Activated naive CD4-positive, alpha-beta T cell treated with Interleukin-2 at 50 U/mL for 16 hours (primary cell): ENCODE data around the gene ELFN1.

Experiments
- DNase-seq: peaks from one replicate; pipeline ENCODE4 v3.0.0-alpha.2; 2020

Gene ELFN1

DNA sequence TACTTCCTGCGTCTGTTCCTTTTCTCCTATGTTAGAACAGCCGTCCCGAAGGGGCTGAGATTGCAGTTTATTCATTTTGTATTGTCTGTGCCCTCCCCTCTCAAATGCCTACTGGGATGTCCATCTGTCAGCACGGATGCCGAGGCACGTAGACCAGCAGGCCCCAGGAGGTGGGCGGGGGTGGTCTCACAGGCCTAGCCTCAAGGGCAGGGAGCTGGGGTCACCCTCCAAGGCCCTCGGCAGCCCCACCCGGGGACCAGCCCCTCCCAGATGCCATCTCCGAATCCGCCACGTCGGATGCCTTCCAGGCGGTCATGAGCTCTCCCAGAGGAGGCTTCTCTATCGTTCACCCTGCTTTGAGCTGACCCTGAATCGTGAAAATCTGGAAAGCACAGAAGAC, 59.7 kb downstream of the ELFN1 start:
- DNase-seq: no peak

DNA sequence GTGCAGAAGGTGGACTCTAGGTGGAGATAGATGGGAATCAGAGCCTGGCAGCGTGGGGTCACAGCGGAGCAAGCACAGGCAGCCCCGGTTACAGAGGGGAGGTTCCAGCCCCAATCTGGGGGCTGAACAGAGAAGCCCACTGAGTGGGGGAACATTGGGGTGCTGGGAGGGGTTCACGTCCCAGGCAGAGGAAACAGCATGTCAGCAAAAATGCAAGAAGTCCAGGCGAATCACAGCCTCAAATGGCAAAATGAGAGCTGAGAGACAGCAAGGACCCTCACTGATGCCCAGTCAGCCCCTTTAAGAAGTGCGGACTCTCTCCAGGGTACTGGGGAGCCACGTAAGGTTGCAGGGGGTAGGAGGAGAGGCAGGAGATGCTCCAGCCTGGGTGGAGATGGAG, 62.0 kb downstream of the ELFN1 start:
- no peak for DNase-seq

DNA sequence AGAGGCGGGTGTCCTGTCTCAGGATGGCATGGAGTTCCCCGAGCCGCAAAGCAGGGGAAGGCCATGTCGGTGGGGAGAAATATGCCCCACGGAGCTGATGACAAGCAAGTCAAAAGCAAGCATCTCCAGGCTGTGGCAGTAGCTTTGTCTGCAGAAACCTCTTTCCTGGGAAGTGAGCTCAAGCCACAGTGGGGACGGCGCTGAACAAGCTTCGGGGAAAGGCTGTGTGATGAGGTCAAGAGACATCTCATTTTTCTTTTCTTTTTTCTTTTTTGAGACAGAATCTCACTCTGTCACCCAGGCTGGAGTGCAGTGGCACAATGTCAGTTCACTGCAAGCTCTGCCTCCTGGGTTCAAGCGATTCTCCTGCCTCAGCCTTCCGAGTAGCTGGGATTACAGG, 62.6 kb downstream of the ELFN1 start:
- DNase-seq: no peak

DNA sequence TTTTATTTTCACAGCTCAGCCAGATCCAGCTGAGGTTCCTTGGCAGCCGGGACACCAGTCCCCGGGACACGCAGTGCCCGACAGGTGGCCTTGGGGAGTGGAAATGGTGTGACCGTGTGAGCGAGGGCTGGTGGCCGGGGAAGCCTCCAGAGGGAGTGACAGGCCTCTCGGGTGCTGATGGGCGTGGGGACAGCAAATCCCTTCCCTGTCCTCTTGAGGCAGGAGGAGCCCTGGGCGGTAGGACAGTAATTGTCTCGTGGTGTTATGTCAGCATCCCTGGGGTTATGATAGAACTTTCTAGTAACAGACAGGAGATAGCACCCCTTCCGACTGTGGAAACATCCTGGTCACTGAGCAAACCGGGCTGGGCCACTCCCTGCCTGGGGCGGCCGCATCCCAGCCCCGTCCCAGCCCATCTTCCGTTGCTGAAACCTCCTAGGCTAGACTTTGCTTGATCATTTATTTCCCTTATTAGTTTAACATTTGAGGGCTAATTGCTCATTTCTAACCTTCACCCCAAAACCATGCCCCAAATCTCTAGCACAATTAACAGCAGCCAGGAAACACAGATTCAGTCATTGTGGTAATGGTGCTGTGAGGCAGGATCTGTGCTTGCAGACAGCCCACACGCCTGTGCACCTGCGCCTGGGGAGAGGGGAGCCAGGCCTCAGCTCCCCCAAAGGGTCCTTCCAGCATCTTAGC, 63.3 kb downstream of the ELFN1 start:
- no peak for DNase-seq

DNA sequence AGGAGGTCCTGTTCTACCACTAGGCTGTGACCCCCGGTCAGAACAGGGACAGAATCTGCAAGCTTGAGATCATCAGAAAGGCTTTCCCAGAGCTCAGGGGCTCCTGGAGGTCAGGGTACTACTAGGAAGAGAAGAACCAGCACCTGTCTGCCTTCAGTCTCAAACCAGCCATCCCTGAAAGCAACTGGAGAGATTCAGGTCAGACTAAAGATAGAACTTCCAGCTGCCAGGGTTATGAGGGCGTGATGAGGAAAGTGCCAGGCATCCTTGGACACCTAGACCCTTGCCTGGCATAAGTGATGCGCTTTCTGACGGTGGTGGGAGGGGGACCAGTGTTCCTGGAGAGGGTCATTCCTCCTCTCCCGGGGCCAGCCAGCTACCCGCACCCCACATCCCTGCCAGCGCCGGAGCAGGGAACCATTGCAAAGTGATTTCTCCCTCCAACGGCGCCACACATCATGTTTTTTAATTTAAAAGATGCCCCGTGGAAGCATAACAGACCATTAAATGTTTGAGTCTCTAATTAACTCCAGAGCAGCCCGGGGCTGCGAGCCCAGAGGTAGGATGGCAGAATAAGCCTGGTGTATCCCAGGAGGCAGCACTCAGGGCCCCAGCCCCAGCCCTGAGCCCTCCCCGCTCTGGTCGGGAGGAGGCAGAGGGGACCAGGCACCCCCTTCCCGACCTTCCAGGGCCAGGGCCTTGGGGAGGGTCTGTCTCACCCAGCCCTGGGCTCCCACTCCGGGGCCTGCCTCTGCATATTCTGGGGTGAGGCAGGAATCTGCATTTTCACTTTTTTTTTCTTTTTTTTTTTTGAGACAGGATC, 64.0 kb downstream of the ELFN1 start:
- no peak for DNase-seq

DNA sequence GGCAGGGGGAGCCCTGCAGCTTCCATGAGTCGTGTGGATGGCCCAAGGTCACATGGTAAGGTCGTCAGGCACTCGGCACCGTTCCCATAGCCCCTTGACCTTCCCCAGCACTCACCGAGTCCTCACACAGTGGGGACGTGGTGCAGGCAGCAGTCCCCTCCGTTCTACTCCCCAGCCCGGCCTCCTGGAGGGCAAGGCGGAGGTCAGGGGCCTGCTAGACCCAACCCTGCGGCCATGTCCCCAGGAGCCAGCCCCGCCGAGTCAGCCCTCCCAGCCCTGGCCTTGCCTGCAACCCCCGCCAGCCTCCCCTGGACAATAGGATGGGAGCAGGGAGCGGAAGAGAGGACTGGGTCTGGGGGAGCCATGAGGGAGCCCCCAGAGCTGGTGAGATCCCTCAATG, 65.2 kb downstream of the ELFN1 start:
- DNase-seq: no peak

DNA sequence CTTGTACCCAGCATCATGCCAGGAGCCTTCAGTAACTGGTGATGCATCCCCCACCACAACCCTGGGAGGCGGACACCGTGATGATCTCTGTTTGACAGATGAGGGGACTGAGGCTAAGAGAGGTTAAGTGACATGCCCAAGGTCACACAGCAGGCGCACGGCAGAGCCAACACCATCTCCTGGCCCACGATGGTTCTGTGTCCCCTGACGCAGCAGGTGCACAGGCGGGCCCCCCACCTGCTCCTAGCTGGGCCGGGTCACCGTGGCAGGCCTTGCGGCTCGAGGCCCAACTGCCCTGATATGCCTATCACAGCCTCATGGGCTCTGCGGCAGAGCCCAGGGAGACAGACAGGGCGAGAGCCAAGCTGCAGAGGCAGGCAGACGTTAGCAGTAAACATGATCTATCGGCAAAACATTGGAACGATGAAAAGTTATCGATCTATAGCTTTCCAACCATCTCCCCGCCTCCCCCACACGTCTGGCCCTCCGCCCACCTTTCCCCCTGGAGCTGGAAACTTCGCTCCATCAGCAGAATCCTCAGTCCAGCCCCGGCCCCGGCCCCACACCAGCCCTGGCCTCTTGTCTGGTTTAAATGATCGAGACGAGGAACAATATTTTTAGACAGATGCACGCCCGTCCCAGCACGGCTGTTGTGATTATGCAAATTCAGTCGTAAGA, 65.9 kb downstream of the ELFN1 start:
- DNase-seq: no peak

DNA sequence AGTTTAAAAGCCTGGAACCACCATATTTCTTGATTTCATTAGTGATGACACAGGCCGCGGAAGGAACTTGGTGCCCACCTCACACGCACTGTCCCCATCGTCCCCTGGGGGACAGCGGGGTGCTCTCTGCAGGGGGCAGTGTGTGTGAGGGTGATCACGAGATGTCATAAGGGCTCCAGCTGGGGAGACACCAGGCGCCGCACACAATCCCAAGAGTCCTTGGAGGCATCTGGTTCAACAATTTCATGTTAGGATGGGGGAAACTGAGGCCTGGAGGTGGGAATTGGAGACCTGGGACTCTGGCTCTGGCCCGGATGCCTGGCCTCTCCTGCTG, 66.4 kb downstream of the ELFN1 start:
- DNase-seq: no peak

DNA sequence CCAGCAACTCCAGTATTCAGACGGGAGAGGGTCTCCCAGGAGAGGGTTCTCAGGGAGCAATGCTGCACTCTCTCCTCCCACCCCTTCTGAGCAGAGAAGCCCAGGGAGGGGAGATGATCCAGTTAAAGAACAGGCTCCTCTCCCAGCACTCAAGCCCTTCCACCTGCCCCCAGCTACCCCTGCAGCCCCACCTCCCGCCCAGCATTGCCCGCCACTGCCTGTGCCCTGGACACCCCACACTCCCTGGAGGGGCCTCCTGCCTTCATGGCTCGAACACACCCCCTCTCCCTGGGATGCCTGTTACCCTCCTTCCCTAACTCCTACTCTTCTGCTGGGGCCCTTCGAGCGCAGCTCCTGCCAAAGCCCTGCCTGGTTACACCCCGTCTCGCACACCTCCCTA, 66.8 kb downstream of the ELFN1 start:
- DNase-seq: no peak

DNA sequence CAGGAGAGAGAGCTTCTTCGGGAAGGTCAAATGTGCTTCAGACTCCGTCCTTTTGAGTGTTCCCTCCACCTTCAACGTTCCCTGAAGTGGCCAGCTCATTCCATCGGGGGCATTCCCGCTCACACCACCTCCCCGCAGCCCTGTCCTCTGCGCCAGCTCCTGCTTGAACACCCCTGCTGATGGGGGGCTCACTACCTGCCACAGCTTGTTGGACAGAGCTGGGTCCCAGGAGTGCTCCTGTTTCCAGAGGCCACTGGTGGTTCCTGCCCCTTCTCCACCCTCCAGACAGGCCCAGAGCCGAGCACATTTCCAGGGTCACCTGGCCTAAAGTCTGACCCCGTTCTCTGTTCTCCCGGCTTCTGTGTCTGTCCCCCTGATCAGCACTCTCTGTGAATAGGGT, 67.4 kb downstream of the ELFN1 start:
- DNase-seq: no peak

DNA sequence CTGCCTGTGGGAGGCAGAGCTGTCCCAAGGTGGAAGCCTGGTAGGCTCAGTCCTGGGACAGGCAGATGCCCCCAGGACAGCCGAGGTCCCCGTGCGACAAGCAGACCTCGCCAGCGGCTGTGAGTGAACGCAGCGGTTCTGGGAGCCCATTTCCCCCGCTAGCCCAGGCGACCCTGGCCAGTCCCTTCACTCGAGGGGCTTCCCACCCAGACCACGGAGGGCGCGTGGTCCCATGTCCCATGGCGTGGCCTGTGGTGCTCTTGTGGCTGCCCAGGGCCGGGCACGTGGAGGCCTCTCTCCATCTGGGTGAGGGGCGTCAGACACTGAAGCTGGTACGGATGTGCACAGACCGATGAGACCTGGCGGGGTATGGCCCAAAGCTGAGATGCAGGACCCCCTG, 67.9 kb downstream of the ELFN1 start:
- no peak for DNase-seq

DNA sequence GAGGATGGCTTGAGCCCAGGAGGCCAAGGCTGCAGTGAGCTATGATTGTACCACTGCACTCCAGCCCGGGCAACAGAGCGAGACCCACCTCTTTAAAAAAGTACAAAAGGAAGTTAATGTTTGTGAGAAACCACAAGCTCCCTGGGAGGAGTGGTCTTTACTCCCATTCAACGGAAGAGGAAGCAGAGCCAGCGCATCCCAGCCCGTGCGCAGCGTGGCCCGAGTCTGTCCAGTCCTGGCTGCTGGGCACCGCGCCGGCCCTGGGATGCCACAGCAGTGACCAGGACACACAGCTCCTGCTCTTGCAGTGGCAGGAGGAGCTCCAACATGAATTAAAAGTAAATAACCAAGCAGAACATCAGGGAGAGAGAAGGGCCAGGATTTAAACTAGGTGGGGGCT, 68.4 kb downstream of the ELFN1 start:
- DNase-seq: no peak

DNA sequence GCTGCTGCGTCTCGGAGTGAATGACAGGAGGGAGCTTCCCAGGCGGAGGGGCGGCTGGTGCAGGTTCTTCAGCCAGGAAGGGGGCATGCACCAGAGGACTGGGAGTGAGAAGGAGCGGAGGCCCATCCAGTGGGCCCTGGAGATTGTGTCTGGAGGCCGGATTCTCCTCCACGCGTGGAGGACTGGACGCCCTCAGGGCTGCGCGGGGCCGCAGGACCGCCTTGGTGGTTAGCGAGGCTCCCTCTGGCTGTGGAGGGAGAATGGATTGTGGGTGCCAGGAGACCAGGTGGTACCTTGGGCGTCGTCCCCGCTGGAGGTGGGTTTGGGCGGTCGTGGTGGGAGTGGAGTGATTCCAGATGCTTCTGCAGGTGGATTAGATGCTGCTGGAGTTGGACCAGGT, 68.9 kb downstream of the ELFN1 start:
- no peak for DNase-seq

DNA sequence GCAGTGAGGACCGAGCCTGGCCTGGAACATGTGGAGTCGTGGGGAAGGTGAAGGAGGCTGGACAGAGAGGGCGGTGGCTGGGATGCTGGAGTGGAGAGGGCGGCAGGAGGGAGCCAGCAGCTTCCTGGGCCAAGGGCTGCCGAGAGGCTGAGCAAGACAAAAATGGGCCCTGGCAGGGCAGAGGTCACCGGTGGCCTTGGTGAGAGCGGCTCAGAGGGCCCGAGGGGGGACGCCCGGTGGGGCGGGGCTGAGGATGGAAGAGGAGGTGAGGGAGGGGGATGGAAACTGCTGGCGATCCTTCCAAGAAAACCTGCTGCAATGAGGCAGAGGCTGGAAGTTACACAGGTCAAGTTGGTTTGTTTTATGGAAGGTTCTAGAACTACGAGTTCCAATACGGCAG, 69.5 kb downstream of the ELFN1 start:
- DNase-seq: no peak

DNA sequence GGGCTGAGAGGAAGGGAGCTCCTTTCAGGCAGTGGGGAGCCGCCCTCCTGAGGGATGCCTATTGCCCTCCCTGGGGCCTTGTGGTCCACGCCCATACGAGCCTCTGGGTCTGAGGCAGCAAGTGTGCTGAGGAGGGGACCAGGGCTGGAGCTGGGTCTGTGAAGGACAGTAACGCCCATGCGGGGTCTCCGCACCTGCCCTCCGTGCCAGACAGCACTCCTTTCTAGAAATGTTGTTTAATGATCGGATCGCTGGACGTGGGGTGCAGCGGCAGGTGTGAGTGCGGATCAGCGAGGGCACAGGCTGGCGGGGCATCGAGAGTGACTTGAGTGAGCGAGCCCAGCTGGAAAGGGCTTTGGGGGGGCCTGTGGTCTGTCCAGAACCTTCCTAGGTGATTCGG, 70.1 kb downstream of the ELFN1 start:
- DNase-seq: no peak

DNA sequence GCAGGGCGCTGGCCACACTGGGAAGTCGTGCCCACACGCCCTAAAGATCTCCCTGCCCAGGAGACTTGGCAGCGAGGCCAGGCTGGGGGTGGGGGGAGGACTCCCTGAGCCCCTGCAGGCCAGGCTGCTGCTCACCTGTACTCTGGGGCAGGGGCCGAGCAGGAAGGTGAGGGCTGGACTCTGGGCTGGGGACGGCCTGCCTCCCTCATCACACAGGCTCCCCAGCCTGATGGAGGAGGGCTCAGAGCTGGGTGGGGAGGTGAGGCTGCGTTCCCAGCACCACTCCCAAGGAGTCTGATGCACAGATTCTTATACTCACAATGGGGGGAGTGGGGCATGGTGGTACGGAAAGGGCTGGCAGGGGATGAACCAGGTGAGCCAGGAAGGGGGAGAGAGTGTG, 71.2 kb downstream of the ELFN1 start:
- DNase-seq: no peak

DNA sequence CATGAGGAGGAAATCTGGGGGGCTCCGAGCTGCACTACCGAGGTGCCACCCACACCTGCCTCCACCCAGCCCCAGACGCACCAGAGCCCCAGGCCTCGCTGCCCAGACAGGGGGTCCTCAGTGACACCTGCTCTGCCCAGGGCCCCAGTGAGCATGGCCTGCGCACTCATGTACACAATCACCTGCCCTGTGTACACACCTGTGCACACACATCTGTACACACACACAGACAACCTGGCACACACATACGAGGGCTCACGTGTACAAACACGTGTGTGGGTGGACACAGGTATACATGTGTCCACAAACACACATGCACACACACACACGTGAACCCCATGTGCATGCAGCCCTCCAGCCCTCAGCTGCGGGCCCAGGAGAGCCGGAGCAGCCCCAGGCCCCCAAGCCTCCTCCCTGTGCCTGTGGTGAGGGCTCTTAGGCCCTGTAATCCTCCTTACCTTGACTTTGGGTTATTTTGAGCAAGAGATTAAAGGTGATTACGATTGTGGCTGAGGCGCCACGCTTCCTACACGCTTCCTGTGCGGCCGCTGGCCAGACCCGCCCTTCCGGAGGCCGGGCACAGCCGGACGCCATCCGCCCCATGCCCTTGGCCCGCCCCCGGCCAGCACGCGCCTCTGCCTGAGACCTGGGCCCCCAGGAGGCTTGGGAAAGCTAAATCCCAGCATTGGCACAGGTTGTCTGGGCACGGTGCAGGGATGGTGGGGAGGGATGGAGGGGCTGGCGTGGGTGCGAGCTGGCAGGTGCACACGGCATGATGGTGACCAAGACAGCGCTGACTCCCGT, 71.9 kb downstream of the ELFN1 start:
- DNase-seq: no peak

DNA sequence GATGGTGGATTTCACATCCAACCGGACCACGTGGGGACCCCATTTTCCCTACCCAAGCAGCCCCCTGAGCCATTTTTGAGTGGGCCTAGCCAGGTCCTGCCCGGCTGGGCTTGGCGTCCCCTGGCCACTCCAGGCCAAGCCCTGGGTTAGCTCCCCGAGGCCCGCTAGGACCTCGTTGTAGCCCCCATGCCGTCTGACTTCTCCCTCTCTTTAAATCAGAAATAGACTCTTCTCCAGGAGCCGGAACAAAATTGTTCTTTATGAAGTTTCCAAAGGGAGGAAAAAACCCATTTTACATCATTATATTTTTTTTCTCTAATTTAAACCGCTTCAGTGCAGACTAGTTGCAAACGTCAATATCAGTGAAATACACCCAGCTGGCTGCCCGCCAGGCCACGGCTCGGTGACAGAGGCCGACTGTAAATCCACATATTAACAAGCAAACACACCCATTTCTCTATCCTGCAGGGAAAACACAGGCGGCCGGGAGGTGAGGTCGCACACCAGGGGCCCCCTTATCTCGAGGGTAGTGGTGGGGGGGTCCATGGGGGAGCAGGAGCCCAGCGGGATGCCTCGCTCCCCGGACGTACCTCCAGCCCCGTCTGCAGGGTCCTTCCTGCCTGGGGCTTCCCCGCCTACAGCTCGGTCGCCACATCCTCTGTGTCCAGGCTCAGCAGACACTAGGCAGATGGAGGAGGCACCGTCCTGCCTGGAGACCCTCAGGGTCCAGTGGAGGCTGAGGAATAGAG, 72.7 kb downstream of the ELFN1 start:
- DNase-seq: peak; percentile 26

DNA sequence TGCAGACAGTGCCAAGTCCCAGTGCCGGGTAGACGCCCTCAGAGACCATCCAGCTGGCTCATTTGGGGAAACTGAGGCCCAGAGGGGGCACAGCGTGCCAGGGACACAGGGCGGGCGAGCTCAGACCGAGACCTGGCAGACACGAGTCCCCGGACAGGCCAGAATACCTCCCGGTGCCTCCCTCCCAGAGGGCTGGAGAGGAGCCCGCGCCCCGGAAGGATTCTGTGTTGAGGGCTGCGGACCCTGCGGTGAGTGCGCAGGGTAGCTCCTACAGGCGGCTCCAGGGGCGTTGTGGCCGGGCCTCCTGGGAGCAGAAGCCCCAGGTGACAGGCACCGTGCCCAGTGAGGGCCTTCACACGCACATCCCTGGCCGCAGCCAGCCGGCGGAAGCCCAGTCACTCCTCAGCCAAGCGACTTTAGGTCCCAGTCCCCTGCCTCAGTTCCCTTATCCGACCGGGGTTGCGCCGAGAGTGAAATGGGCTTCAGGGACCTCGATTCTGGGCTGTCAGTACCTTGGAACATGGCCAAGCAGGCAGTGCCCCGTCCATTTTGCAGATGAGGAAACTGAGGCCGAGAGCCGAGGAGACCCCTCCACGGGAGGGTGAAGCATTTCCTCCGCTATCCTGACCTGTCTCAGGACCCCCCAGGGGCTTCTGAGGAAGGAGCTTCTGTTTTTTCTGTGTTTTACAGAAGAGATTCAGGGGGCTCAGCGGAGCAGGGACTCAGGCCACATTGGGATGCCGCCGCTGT, 73.6 kb downstream of the ELFN1 start:
- no peak for DNase-seq

DNA sequence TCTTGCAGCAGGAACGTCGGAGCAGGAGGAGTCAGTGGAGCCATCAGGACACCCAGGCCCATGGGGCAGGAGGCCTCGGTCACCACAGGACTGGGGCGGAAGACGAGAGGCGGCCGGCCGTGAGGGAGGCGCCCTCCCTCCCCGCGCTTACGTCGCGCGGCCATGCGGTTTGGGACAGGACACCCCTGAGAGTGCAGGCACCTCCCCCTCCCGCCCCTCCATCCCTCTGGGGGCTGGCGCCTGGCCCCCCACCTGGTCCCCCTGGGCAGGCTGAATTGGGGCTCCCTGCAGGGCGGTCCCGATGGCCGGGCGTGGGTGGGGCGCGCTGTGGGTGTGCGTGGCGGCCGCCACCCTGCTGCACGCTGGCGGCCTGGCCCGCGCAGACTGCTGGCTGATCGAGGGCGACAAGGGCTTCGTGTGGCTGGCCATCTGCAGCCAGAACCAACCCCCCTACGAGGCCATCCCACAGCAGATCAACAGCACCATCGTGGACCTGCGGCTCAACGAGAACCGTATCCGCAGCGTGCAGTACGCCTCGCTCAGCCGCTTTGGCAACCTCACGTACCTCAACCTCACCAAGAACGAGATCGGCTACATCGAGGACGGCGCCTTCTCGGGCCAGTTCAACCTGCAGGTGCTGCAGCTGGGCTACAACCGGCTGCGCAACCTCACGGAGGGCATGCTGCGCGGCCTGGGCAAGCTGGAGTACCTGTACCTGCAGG, 74.4 kb downstream of the ELFN1 start:
- DNase-seq: no peak

DNA sequence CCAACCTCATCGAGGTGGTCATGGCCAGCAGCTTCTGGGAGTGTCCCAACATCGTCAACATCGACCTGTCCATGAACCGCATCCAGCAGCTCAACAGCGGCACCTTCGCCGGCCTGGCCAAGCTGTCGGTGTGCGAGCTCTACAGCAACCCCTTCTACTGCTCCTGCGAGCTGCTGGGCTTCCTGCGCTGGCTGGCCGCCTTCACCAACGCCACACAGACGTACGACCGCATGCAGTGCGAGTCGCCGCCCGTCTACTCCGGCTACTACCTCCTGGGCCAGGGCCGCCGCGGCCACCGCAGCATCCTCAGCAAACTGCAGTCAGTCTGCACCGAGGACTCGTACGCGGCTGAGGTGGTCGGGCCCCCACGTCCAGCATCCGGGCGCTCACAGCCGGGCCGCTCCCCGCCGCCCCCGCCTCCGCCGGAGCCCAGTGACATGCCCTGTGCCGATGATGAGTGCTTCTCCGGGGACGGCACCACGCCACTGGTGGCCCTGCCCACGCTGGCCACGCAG, 75.0 kb downstream of the ELFN1 start:
- DNase-seq: no peak
